ENCODE results near the gene MACROD2. TPM values are rescaled to one million over a fixed set of nuclear protein-coding genes. Genes with fewer than 3 reads are reported as not detected.

MACROD2 gene
- polyA plus RNA-seq, 1 donor from 2014 or later, result 23.2 TPM

- Histone ChIP-seq H3K9me3 (ENCODE audit: low read length) (no peaks in the 10 kb centered on the region), H3K9ac (ENCODE audit: low read length) (no peak overlapping the region), H3K4me2 (ENCODE audit: low read length) (no peak overlapping the region), H3K9me2 (ENCODE audit: insufficient read depth, low read length) (no peaks in the 10 kb centered on the region), H2AFZ (ENCODE audit: low read depth, low read length) (no peak overlapping the region), H3K27me3 (ENCODE audit: insufficient read depth, low read depth, low read length) (no peaks in the 10 kb centered on the region), H3K79me2 (replicated peaks; ENCODE audit: insufficient read depth, low read length) (no peaks in the 10 kb centered on the region), H3K36me3 (ENCODE audit: insufficient read depth, low read length) (no peaks in the 10 kb centered on the region), H3K27ac (ENCODE audit: low read length) (no peak overlapping the region), H3K4me3 (ENCODE audit: low read length) (no peak overlapping the region), H4K20me1 (ENCODE audit: insufficient read depth) (no peaks in the 10 kb centered on the region), H3F3A (ENCODE audit: insufficient read depth, low read length, poor library complexity, severe bottlenecking) (no peaks in the 10 kb centered on the region)
- TF ChIP-seq EP300 (conservative IDR thresholded peaks at IDR 0.05; ENCODE audit: poor library complexity, severe bottlenecking), result no peak
- TF ChIP-seq, protein P1, sequence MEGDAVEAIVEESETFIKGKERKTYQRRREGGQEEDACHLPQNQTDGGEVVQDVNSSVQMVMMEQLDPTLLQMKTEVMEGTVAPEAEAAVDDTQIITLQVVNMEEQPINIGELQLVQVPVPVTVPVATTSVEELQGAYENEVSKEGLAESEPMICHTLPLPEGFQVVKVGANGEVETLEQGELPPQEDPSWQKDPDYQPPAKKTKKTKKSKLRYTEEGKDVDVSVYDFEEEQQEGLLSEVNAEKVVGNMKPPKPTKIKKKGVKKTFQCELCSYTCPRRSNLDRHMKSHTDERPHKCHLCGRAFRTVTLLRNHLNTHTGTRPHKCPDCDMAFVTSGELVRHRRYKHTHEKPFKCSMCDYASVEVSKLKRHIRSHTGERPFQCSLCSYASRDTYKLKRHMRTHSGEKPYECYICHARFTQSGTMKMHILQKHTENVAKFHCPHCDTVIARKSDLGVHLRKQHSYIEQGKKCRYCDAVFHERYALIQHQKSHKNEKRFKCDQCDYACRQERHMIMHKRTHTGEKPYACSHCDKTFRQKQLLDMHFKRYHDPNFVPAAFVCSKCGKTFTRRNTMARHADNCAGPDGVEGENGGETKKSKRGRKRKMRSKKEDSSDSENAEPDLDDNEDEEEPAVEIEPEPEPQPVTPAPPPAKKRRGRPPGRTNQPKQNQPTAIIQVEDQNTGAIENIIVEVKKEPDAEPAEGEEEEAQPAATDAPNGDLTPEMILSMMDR (IDR thresholded peaks at IDR 0.05; ENCODE audit: poor library complexity, severe bottlenecking), result no peak
- TF ChIP-seq SMC3 (conservative IDR thresholded peaks at IDR 0.05; ENCODE audit: poor library complexity), result no peak
- TF ChIP-seq EZH2 (IDR thresholded peaks at IDR 0.05; ENCODE audit: borderline replicate concordance, insufficient read depth, low read length, poor library complexity, severe bottlenecking), result no peak
- no peak for TF ChIP-seq TAF1 (IDR thresholded peaks at IDR 0.05; ENCODE audit: low read depth)
- TF ChIP-seq RAD21 (conservative IDR thresholded peaks at IDR 0.05), result no peak
- TF ChIP-seq, protein P2, sequence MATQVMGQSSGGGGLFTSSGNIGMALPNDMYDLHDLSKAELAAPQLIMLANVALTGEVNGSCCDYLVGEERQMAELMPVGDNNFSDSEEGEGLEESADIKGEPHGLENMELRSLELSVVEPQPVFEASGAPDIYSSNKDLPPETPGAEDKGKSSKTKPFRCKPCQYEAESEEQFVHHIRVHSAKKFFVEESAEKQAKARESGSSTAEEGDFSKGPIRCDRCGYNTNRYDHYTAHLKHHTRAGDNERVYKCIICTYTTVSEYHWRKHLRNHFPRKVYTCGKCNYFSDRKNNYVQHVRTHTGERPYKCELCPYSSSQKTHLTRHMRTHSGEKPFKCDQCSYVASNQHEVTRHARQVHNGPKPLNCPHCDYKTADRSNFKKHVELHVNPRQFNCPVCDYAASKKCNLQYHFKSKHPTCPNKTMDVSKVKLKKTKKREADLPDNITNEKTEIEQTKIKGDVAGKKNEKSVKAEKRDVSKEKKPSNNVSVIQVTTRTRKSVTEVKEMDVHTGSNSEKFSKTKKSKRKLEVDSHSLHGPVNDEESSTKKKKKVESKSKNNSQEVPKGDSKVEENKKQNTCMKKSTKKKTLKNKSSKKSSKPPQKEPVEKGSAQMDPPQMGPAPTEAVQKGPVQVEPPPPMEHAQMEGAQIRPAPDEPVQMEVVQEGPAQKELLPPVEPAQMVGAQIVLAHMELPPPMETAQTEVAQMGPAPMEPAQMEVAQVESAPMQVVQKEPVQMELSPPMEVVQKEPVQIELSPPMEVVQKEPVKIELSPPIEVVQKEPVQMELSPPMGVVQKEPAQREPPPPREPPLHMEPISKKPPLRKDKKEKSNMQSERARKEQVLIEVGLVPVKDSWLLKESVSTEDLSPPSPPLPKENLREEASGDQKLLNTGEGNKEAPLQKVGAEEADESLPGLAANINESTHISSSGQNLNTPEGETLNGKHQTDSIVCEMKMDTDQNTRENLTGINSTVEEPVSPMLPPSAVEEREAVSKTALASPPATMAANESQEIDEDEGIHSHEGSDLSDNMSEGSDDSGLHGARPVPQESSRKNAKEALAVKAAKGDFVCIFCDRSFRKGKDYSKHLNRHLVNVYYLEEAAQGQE (IDR thresholded peaks at IDR 0.05; ENCODE audit: borderline replicate concordance), result no peak
- TF ChIP-seq MXI1 (conservative IDR thresholded peaks at IDR 0.05; ENCODE audit: poor library complexity, severe bottlenecking), result no peak
- no peak for TF ChIP-seq POLR2AphosphoS5 (IDR thresholded peaks at IDR 0.05)
Observed at GRCh38 chr20:14882846-14883245, 887.5 kb downstream of the MACROD2 start.

DNA sequence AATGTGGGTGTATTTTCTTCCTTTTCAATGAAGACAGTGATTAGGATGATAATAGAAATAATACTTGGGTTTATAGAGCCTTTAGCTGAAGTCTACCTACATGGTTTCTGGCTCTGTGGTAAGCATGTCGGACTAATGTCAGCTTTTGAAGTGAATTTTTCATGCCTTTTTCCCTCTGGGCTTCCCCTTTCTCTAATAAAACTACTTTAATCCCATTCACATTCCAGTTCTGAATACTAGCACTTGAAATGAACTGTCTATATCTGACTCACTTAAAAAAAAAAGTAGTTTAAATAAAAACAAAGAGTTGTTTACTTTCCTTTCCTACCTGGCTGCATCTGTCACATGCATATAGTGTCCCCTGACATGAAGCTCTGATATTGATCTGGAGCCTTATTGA is 888.0 kb downstream of the MACROD2 start:
- Histone ChIP-seq H3K27ac (ENCODE audit: low read length) (no peak overlapping the region), H3K9ac (ENCODE audit: low read length) (no peak overlapping the region), H3F3A (ENCODE audit: insufficient read depth, low read length, poor library complexity, severe bottlenecking) (no peaks in the 10 kb centered on the region), H3K79me2 (replicated peaks; ENCODE audit: insufficient read depth, low read length) (no peaks in the 10 kb centered on the region), H3K9me3 (ENCODE audit: low read length) (no peaks in the 10 kb centered on the region), H4K20me1 (ENCODE audit: insufficient read depth) (no peaks in the 10 kb centered on the region), H2AFZ (ENCODE audit: low read depth, low read length) (no peak overlapping the region), H3K4me2 (ENCODE audit: low read length) (no peak overlapping the region), H3K27me3 (ENCODE audit: insufficient read depth, low read depth, low read length) (no peaks in the 10 kb centered on the region), H3K36me3 (ENCODE audit: insufficient read depth, low read length) (no peaks in the 10 kb centered on the region), H3K9me2 (ENCODE audit: insufficient read depth, low read length) (no peaks in the 10 kb centered on the region), H3K4me3 (ENCODE audit: low read length) (no peak overlapping the region)
- TF ChIP-seq POLR2AphosphoS5 (IDR thresholded peaks at IDR 0.05) (no peak), EZH2 (IDR thresholded peaks at IDR 0.05; ENCODE audit: borderline replicate concordance, insufficient read depth, low read length, poor library complexity, severe bottlenecking) (no peak), MXI1 (conservative IDR thresholded peaks at IDR 0.05; ENCODE audit: poor library complexity, severe bottlenecking) (no peak), SMC3 (conservative IDR thresholded peaks at IDR 0.05; ENCODE audit: poor library complexity) (no peak), TAF1 (IDR thresholded peaks at IDR 0.05; ENCODE audit: low read depth) (no peak), EP300 (conservative IDR thresholded peaks at IDR 0.05; ENCODE audit: poor library complexity, severe bottlenecking) (no peak), RAD21 (conservative IDR thresholded peaks at IDR 0.05) (no peak)
- TF ChIP-seq, protein P2 (IDR thresholded peaks at IDR 0.05; ENCODE audit: borderline replicate concordance), result no peak
- TF ChIP-seq, protein P1 (IDR thresholded peaks at IDR 0.05; ENCODE audit: poor library complexity, severe bottlenecking), result no peak
